Limb (tissue), 2 donors: ENCODE data around the gene RNASEH2B.

Experiments
- DNase-seq, 2 donors: peaks; one replicate each; pipeline ENCODE4 v3.0.0-alpha.2; 2016; ENCODE audit errors: extremely low spot score in 2 of 2

Gene RNASEH2B

GRCh38 chr13:50934735-50935435 is 25.3 kb downstream of the RNASEH2B start:
- no peak for DNase-seq

- no peak for DNase-seq
Observed at GRCh38 chr13:50936679-50937078, 27.1 kb downstream of the RNASEH2B start.

- no peak for DNase-seq
Observed at GRCh38 chr13:50940509-50940908, 30.9 kb downstream of the RNASEH2B start.

GRCh38 chr13:50941146-50941545 is 31.6 kb downstream of the RNASEH2B start:
- no peak for DNase-seq

- DNase-seq: no peak
Observed at GRCh38 chr13:50942630-50943311, 33.2 kb downstream of the RNASEH2B start.

- no peak for DNase-seq
Observed at GRCh38 chr13:50945669-50946068, 36.1 kb downstream of the RNASEH2B start.

GRCh38 chr13:50948601-50949000 is 39.0 kb downstream of the RNASEH2B start:
- no peak for DNase-seq

- no peak for DNase-seq
Observed at GRCh38 chr13:50950849-50951248, 41.3 kb downstream of the RNASEH2B start.

- no peak for DNase-seq
Observed at GRCh38 chr13:50951366-50951765, 41.8 kb downstream of the RNASEH2B start.

- DNase-seq: no peak
Observed at GRCh38 chr13:50955241-50955640, 45.6 kb downstream of the RNASEH2B start.

GRCh38 chr13:50955798-50956197 is 46.2 kb downstream of the RNASEH2B start:
- DNase-seq: no peak

GRCh38 chr13:50957620-50958019 is 48.0 kb downstream of the RNASEH2B start:
- DNase-seq: no peak

- DNase-seq: no peak
Observed at GRCh38 chr13:50969691-50970090, 60.1 kb downstream of the RNASEH2B start.

GRCh38 chr13:50970956-50971355 is 61.4 kb downstream of the RNASEH2B start:
- no peak for DNase-seq

- no peak for DNase-seq
Observed at GRCh38 chr13:50974268-50974667, 64.7 kb downstream of the RNASEH2B start.

GRCh38 chr13:50979187-50979586 is 69.6 kb downstream of the RNASEH2B start:
- no peak for DNase-seq

- no peak for DNase-seq
Observed at GRCh38 chr13:50981686-50982085, 72.1 kb downstream of the RNASEH2B start.

- DNase-seq: no peak
Observed at GRCh38 chr13:50989476-50989875, 79.9 kb downstream of the RNASEH2B start.

- DNase-seq: no peak
Observed at GRCh38 chr13:50990065-50990817, 80.7 kb downstream of the RNASEH2B start.

GRCh38 chr13:50990818-50991506 is 81.4 kb downstream of the RNASEH2B start:
- DNase-seq: peak in 1 of 2 donors; percentile 66

GRCh38 chr13:50991579-50992521 is 82.3 kb downstream of the RNASEH2B start:
- DNase-seq: peak in 1 of 2 donors; percentile 47
